ENCODE results near the gene NEK6.

NEK6 gene

DNA sequence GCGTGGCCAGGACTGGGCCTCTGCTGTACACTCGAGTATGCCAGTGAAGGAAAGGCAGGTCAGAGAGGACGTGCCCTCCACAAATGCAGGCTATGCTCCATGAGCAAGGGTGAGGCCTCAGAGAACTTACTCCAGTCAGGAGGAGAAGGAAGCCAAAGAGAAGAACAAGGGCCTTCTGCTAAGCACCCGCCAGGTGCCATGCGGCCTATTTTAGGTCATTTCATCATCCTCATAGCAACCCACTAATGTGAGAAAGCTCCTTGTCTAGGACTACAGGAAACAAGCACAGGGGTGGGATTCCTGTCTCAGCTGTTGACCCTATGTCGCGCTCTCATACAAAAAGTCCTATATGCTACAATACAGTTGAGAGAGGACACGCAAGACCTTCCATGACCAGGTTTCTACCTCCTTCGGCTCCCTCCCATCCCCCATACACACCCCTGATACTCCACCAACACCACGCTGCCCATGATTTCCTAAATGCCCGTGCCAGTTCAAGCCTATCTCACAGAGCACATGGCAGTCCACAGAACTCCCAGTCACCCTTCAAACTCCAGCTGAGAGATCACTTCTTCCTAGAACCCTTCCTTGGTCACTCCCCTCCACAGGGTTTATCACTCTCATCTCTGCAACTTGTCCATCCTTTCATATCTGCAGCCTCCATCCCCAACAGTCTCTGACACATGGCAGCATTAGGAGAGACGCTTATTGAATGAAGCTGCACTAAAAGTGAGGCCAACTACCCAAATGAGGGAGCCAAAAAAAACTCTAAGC is 130.7 kb downstream of the NEK6 start:
- no peaks in the 10 kb centered on the region for H3K27me3 ChIP-seq (ENCODE audit: insufficient read depth, low read length, poor library complexity)
- no peak overlapping the region; the same call in 1 of the 2 replicates for H3K27ac ChIP-seq (ENCODE audit: low read length)
- H2AFZ ChIP-seq (ENCODE audit: low read depth, low read length) = no peak overlapping the region
- no peaks in the 10 kb centered on the region for H3K4me1 ChIP-seq (ENCODE audit: insufficient read depth, low read length)
- TF ChIP-seq EZH2 (IDR thresholded peaks at IDR 0.05; ENCODE audit: borderline replicate concordance, low read depth, low read length, severe bottlenecking) = no peak
- TF ChIP-seq, protein P1, sequence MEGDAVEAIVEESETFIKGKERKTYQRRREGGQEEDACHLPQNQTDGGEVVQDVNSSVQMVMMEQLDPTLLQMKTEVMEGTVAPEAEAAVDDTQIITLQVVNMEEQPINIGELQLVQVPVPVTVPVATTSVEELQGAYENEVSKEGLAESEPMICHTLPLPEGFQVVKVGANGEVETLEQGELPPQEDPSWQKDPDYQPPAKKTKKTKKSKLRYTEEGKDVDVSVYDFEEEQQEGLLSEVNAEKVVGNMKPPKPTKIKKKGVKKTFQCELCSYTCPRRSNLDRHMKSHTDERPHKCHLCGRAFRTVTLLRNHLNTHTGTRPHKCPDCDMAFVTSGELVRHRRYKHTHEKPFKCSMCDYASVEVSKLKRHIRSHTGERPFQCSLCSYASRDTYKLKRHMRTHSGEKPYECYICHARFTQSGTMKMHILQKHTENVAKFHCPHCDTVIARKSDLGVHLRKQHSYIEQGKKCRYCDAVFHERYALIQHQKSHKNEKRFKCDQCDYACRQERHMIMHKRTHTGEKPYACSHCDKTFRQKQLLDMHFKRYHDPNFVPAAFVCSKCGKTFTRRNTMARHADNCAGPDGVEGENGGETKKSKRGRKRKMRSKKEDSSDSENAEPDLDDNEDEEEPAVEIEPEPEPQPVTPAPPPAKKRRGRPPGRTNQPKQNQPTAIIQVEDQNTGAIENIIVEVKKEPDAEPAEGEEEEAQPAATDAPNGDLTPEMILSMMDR (IDR thresholded peaks at IDR 0.05; ENCODE audit: borderline replicate concordance, extremely low read depth, low read length, poor library complexity, severe bottlenecking) = no peak
- peaks cover 64% of the 10 kb centered on the region for H4K20me1 ChIP-seq (ENCODE audit: insufficient read depth, low read length)
- H3K79me2 ChIP-seq (ENCODE audit: insufficient read depth, low read length) = peaks cover 87% of the 10 kb centered on the region
- DNase-seq (no peak), ATAC-seq (ENCODE audit: insufficient read depth, low read depth) (peak; percentile 55; the same call in 2 of the 3 replicates)
- H3K9ac ChIP-seq (ENCODE audit: low read depth, low read length) = no peak overlapping the region
- peaks cover 22% of the 10 kb centered on the region; the same call in 1 of the 2 replicates for H3K36me3 ChIP-seq (ENCODE audit: insufficient read depth, low read length)
- H3K4me3 ChIP-seq (ENCODE audit: low read depth in 1 of 2, low read length in 2 of 2) = no peak overlapping the region
- no peak overlapping the region for H3K4me2 ChIP-seq (ENCODE audit: insufficient read depth, low read length)
- no peaks in the 10 kb centered on the region for H3K9me3 ChIP-seq (ENCODE audit: insufficient read depth, low read length, severe bottlenecking)

DNA sequence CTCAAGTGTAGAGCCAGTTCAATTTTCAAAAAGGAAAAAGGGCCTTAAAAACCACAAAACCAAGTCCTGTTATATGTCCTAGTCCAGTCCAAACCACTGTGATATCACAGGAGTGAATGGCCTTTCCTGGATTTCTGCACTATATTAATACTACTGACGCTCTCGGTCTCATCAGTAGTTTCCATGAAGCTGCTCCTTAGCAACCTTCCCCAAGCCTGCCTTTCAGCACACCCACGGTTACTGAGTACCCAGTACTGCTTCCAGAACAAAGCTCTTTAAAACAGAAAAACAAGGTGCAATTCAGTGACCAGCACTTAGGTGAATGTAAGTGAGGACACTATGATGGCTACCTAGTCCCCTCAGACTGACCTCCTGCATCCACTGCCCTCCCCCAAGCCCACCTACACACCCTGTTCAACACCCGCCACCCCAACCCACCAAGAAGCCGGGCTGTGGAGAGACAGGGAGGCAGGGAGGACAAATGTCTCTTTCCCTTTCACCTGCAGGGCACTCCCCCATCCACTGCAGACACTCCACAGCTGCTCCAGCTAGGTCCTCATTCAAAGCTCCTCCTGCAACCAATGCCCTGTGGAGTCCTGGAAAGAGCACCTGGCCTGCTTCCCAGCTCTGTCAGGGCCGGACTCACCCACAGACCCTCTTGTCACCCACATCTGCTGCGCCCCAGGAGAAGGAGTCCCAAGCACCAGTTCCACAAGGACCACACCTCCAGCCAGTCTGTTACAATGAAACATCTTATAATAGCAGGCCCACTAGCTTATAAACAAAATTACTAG is 131.6 kb downstream of the NEK6 start:
- TF ChIP-seq EZH2 (IDR thresholded peaks at IDR 0.05; ENCODE audit: borderline replicate concordance, low read depth, low read length, severe bottlenecking) = no peak
- TF ChIP-seq, protein P1 (IDR thresholded peaks at IDR 0.05; ENCODE audit: borderline replicate concordance, extremely low read depth, low read length, poor library complexity, severe bottlenecking) = no peak
- no peak for ATAC-seq (ENCODE audit: insufficient read depth, low read depth)
- H3K79me2 ChIP-seq (ENCODE audit: insufficient read depth, low read length) = peaks cover 96% of the 10 kb centered on the region
- H3K9ac ChIP-seq (ENCODE audit: low read depth, low read length) = no peak overlapping the region
- H3K4me3 ChIP-seq (ENCODE audit: low read depth in 1 of 2, low read length in 2 of 2) = no peak overlapping the region
- no peaks in the 10 kb centered on the region for H3K9me3 ChIP-seq (ENCODE audit: insufficient read depth, low read length, severe bottlenecking)
- no peaks in the 10 kb centered on the region for H3K4me1 ChIP-seq (ENCODE audit: insufficient read depth, low read length)
- H2AFZ ChIP-seq (ENCODE audit: low read depth, low read length) = no peak overlapping the region
- H3K36me3 ChIP-seq (ENCODE audit: insufficient read depth, low read length) = peaks cover 22% of the 10 kb centered on the region; the same call in 1 of the 2 replicates
- DNase-seq = no peak
- peaks cover 68% of the 10 kb centered on the region for H4K20me1 ChIP-seq (ENCODE audit: insufficient read depth, low read length)
- H3K4me2 ChIP-seq (ENCODE audit: insufficient read depth, low read length) = no peak overlapping the region
- no peaks in the 10 kb centered on the region for H3K27me3 ChIP-seq (ENCODE audit: insufficient read depth, low read length, poor library complexity)
- H3K27ac ChIP-seq (ENCODE audit: low read length) = no peak overlapping the region

DNA sequence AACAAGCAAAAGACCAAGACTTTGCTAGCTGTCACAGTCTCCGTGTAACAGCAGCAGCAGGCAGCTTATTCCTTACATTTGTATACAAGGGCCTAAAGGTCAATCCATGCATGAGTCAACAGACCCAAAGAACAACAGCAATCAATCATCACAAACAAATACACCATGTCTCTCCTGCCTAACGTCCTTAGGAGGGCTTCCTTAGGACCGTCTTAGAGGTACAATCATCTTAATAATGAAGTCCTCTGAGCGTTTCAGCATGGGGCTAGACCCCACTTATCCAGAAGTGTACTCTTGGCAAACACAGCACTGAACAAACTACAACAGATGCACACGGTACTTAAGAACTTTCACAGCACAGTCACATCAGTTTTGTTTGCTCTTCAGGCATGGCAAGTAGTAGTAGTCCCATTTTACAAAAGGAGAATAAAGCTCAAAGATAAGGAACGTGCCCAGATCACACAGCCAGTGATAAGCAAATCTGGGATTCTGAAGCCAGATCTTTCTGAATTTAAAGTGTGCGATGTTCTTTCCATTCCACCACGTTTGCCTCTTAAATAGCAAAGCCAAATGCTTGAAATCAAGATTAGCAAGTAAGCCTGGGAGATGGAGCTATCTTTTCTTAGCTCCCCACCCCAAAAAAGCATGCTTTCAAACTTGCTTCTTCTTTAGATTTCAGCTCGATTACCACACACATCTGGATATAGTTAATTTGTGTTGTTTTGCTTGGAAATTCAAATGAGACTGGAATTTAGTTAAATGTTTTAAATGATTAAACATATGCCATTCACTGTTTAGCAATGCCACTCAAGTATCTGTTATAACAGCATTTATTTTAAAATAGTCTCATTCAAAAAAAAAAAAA is 133.3 kb downstream of the NEK6 start:
- Histone ChIP-seq H3K4me1 (ENCODE audit: insufficient read depth, low read length) (no peaks in the 10 kb centered on the region), H3K79me2 (ENCODE audit: insufficient read depth, low read length) (peaks cover 100% of the 10 kb centered on the region), H3K36me3 (ENCODE audit: insufficient read depth, low read length) (peaks cover 22% of the 10 kb centered on the region; the same call in 1 of the 2 replicates), H2AFZ (ENCODE audit: low read depth, low read length) (no peak overlapping the region), H3K9ac (ENCODE audit: low read depth, low read length) (no peak overlapping the region), H3K4me2 (ENCODE audit: insufficient read depth, low read length) (no peak overlapping the region), H3K27me3 (ENCODE audit: insufficient read depth, low read length, poor library complexity) (no peaks in the 10 kb centered on the region), H3K9me3 (ENCODE audit: insufficient read depth, low read length, severe bottlenecking) (no peaks in the 10 kb centered on the region), H4K20me1 (ENCODE audit: insufficient read depth, low read length) (peaks cover 64% of the 10 kb centered on the region), H3K27ac (ENCODE audit: low read length) (no peak overlapping the region), H3K4me3 (ENCODE audit: low read depth in 1 of 2, low read length in 2 of 2) (no peak overlapping the region)
- no peak for TF ChIP-seq EZH2 (IDR thresholded peaks at IDR 0.05; ENCODE audit: borderline replicate concordance, low read depth, low read length, severe bottlenecking)
- TF ChIP-seq, protein P1 (IDR thresholded peaks at IDR 0.05; ENCODE audit: borderline replicate concordance, extremely low read depth, low read length, poor library complexity, severe bottlenecking) = no peak
- ATAC-seq (ENCODE audit: insufficient read depth, low read depth) (no peak), DNase-seq (no peak)
